ENCODE measurements around the gene DBX1. TPM values are rescaled to one million over a fixed set of nuclear protein-coding genes. Genes with fewer than 3 reads are reported as not detected.

DBX1 gene
- polyA plus RNA-seq, 1 donor (not counting 4 experiments of a cell fraction or from before 2014, with no cell fraction given): not detected

DNA sequence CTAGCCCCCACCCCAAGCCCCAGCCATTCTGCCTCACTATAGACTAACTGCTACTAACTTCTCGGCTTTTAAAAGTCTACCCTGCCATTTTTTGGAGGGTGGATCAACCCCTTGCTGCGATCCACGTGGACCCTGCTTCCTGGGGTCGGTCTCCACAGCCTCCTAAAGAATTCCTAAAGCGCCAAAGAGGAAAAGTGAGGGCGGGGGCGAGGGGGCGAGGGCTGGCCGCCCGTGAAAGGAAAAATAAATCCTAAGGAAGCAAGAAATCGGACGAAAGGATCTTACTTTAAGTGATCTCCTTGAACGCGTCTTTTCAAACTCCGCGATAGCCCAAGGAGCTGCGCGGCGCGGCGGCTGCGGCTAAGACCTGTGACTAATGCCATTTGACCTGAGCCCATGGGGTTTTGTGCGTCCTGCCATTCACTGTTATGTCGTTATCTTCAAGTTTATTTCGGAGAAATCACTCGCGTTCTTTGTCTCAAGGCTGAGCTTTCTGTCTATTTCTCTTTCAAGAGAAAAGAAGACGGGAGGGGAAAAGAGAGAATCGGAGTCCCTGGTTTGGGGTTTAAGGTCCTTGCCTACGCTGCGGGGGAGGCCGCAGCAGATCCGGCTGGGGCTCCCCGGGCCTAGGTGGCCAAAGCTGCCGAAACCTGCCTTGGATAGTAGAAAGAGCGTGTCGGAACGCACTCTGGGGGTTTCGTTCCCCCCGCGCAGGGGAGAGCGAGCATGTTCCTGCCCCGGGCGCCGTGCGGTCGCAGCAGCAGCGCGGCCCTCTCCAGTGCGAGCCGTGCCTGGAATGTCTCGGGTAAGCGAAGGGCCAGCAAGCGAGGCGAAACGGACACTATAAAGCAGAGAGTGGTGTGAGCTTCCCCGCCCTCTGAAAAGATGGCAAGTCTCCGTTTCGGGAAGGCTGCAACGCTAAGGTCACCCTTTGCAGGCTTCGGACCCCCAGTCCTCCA lies 2.8 kb upstream of the DBX1 start:
- peak; percentile 95 for TF ChIP-seq EZH2 (IDR thresholded peaks at IDR 0.05; ENCODE audit: low read length)
- TF ChIP-seq, protein P1, sequence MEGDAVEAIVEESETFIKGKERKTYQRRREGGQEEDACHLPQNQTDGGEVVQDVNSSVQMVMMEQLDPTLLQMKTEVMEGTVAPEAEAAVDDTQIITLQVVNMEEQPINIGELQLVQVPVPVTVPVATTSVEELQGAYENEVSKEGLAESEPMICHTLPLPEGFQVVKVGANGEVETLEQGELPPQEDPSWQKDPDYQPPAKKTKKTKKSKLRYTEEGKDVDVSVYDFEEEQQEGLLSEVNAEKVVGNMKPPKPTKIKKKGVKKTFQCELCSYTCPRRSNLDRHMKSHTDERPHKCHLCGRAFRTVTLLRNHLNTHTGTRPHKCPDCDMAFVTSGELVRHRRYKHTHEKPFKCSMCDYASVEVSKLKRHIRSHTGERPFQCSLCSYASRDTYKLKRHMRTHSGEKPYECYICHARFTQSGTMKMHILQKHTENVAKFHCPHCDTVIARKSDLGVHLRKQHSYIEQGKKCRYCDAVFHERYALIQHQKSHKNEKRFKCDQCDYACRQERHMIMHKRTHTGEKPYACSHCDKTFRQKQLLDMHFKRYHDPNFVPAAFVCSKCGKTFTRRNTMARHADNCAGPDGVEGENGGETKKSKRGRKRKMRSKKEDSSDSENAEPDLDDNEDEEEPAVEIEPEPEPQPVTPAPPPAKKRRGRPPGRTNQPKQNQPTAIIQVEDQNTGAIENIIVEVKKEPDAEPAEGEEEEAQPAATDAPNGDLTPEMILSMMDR (optimal IDR thresholded peaks at IDR 0.05 in 1 of 3, IDR thresholded peaks at IDR 0.05 in 1 of 3, conservative IDR thresholded peaks at IDR 0.05 in 1 of 3; ENCODE audit: extremely low read depth in 1 of 3, insufficient read depth in 2 of 3, low read length in 3 of 3): no peak
- Histone ChIP-seq H3K9me3 (ENCODE audit: control insufficient read depth, low read depth, low read length) (no peaks in the 10 kb centered on the region), H3K9me1 (ENCODE audit: control insufficient read depth, extremely low read depth, insufficient read depth, low read length) (no peaks in the 10 kb centered on the region), H3K4me1 (ENCODE audit: control insufficient read depth, extremely low read depth, insufficient read depth, low read length) (no peaks in the 10 kb centered on the region), H3K27ac (ENCODE audit: control insufficient read depth, insufficient read depth, low read length) (no peak overlapping the region), H4K20me1 (ENCODE audit: control insufficient read depth, extremely low read depth, insufficient read depth, low read length) (no peaks in the 10 kb centered on the region), H3K36me3 (ENCODE audit: control insufficient read depth in 2 of 2, extremely low read depth in 1 of 2, insufficient read depth in 2 of 2, low read length in 2 of 2) (no peaks in the 10 kb centered on the region), H3K9ac (ENCODE audit: control insufficient read depth, extremely low read depth, insufficient read depth, low read length) (no peak overlapping the region), H3K79me2 (ENCODE audit: control insufficient read depth, insufficient read depth, low read length) (no peaks in the 10 kb centered on the region), H3K4me2 (ENCODE audit: control insufficient read depth, extremely low read depth, insufficient read depth, low read depth, low read length) (peak overlapping the region; percentile 51), H3K4me3 (ENCODE audit: control insufficient read depth in 2 of 3, extremely low read depth in 1 of 3, insufficient read depth in 2 of 3, low read depth in 1 of 3, low read length in 3 of 3) (peak overlapping the region in 1 of 3 experiments; percentile 29), H3K27me3 (ENCODE audit: control insufficient read depth, extremely low read depth, insufficient read depth, low read length) (peaks cover 93% of the 10 kb centered on the region), H2AFZ (ENCODE audit: control insufficient read depth, low read length) (no peak overlapping the region)
- no peak for FAIRE-seq
- dilution Hi-C loops (cut with MboI; ENCODE audit: extremely low pct_ligation_motif_present, low sequenced_read_pairs): no loop called here
- DNase-seq (ENCODE audit: low read depth, low spot score): no peak

DNA sequence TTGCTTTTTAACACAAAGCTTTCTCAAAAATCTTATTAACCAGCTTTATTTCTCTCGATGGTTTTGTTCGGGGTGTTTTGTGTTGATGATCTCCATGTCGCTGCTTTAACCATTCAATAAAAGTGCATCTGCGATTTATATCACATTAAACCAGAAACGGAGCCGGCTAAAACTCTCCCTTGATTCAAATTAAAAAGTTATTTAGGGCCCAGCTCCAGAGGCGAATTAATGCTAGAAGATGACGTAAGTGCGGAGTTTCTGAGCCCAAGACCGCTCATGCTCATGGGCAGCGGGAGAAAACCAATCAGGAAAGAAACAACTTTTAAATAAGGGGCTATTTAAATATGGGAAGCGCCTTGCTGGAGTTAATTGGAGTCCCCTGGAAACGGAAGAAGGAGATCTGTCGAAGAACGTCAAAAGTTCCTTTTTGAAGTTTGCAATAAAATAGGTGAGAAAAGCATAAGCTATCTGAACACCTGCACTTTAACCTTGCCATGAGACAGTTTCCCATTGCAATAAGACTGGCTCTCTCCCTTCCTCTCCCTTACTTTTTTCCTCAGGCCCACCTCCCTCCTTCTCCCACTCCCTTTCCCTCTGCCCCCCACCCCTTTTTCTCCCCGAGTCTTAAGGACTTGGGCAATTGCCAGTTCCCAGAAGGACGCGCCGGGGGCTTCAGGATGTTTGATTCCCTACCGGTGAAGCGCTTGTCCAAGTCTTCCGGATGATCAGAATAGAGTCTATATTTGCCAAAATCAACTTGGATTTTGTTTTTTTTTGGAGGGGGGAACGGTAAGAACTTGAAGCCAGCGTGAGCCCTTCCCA lies 1.9 kb upstream of the DBX1 start:
- peak; percentile 18 for TF ChIP-seq EZH2 (IDR thresholded peaks at IDR 0.05; ENCODE audit: low read length)
- TF ChIP-seq, protein P1 (optimal IDR thresholded peaks at IDR 0.05 in 1 of 3, IDR thresholded peaks at IDR 0.05 in 1 of 3, conservative IDR thresholded peaks at IDR 0.05 in 1 of 3; ENCODE audit: extremely low read depth in 1 of 3, insufficient read depth in 2 of 3, low read length in 3 of 3): no peak
- H3K27ac ChIP-seq (ENCODE audit: control insufficient read depth, insufficient read depth, low read length): no peak overlapping the region
- H3K36me3 ChIP-seq (ENCODE audit: control insufficient read depth in 2 of 2, extremely low read depth in 1 of 2, insufficient read depth in 2 of 2, low read length in 2 of 2): no peaks in the 10 kb centered on the region
- H3K4me1 ChIP-seq (ENCODE audit: control insufficient read depth, extremely low read depth, insufficient read depth, low read length): no peaks in the 10 kb centered on the region
- no peaks in the 10 kb centered on the region for H3K9me3 ChIP-seq (ENCODE audit: control insufficient read depth, low read depth, low read length)
- H2AFZ ChIP-seq (ENCODE audit: control insufficient read depth, low read length): no peak overlapping the region
- H3K27me3 ChIP-seq (ENCODE audit: control insufficient read depth, extremely low read depth, insufficient read depth, low read length): peaks cover 97% of the 10 kb centered on the region
- H3K4me2 ChIP-seq (ENCODE audit: control insufficient read depth, extremely low read depth, insufficient read depth, low read depth, low read length): no peak overlapping the region
- FAIRE-seq: no peak
- H3K9me1 ChIP-seq (ENCODE audit: control insufficient read depth, extremely low read depth, insufficient read depth, low read length): no peaks in the 10 kb centered on the region
- dilution Hi-C loops (cut with MboI; ENCODE audit: extremely low pct_ligation_motif_present, low sequenced_read_pairs): no loop called here
- no peak overlapping the region for H3K9ac ChIP-seq (ENCODE audit: control insufficient read depth, extremely low read depth, insufficient read depth, low read length)
- no peak for DNase-seq (ENCODE audit: low read depth, low spot score)
- H3K4me3 ChIP-seq (ENCODE audit: control insufficient read depth in 2 of 3, extremely low read depth in 1 of 3, insufficient read depth in 2 of 3, low read depth in 1 of 3, low read length in 3 of 3): no peak overlapping the region
- no peaks in the 10 kb centered on the region for H4K20me1 ChIP-seq (ENCODE audit: control insufficient read depth, extremely low read depth, insufficient read depth, low read length)
- no peaks in the 10 kb centered on the region for H3K79me2 ChIP-seq (ENCODE audit: control insufficient read depth, insufficient read depth, low read length)
